ENCODE results near the gene PGRMC2. TPM values are rescaled to one million over a fixed set of nuclear protein-coding genes. Genes with fewer than 3 reads are reported as not detected.

PGRMC2 gene
- total RNA-seq, 4 donors from 2014 or later, result 50.1 to 89.7 (median 74.6) TPM

GRCh38 chr4:128307123-128307571, 19.5 kb upstream of the PGRMC2 start:
- 60 to 63% methylated on average over 1 of the region's 1 CpG for WGBS, 2 donors

GRCh38 chr4:128305942-128306341, 18.3 kb upstream of the PGRMC2 start:
- TF ChIP-seq, protein P1, sequence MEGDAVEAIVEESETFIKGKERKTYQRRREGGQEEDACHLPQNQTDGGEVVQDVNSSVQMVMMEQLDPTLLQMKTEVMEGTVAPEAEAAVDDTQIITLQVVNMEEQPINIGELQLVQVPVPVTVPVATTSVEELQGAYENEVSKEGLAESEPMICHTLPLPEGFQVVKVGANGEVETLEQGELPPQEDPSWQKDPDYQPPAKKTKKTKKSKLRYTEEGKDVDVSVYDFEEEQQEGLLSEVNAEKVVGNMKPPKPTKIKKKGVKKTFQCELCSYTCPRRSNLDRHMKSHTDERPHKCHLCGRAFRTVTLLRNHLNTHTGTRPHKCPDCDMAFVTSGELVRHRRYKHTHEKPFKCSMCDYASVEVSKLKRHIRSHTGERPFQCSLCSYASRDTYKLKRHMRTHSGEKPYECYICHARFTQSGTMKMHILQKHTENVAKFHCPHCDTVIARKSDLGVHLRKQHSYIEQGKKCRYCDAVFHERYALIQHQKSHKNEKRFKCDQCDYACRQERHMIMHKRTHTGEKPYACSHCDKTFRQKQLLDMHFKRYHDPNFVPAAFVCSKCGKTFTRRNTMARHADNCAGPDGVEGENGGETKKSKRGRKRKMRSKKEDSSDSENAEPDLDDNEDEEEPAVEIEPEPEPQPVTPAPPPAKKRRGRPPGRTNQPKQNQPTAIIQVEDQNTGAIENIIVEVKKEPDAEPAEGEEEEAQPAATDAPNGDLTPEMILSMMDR (IDR thresholded peaks at IDR 0.05), result no peak
- TF ChIP-seq POLR2A (IDR thresholded peaks at IDR 0.05), result no peak
- intact Hi-C loops (cut with DNase I; ENCODE audit: low total_unique reads), result no loop called here
- no peak for DNase-seq (ENCODE audit: low spot score in 2 of 2)
- WGBS, 2 donors, result 89 to 91% methylated on average over 2 of the region's 2 CpGs
- H3K4me3 ChIP-seq (ENCODE audit: low read depth, poor library complexity, severe bottlenecking), result no peak overlapping the region

More at GRCh38 chr4:128307123-128307571, 19.5 kb upstream of the PGRMC2 start:
- DNase-seq (ENCODE audit: low spot score in 2 of 2), result no peak
- intact Hi-C loops (cut with DNase I; ENCODE audit: low total_unique reads), result no loop called here
- TF ChIP-seq, protein P1 (IDR thresholded peaks at IDR 0.05), result no peak
- no peak for TF ChIP-seq POLR2A (IDR thresholded peaks at IDR 0.05)
- H3K4me3 ChIP-seq (ENCODE audit: low read depth, poor library complexity, severe bottlenecking), result no peak overlapping the region

GRCh38 chr4:128303986-128304385, 16.4 kb upstream of the PGRMC2 start:
- no peak for DNase-seq (ENCODE audit: low spot score in 2 of 2)
- no peak overlapping the region for H3K4me3 ChIP-seq (ENCODE audit: low read depth, poor library complexity, severe bottlenecking)
- WGBS, 2 donors, result 89 to 94% methylated on average over 4 of the region's 4 CpGs
- TF ChIP-seq, protein P1 (IDR thresholded peaks at IDR 0.05), result no peak
- no peak for TF ChIP-seq POLR2A (IDR thresholded peaks at IDR 0.05)
- intact Hi-C loops (cut with DNase I; ENCODE audit: low total_unique reads), result no loop called here

GRCh38 chr4:128303405-128303785, 15.8 kb upstream of the PGRMC2 start:
- DNase-seq (ENCODE audit: low spot score in 2 of 2), result no peak
- intact Hi-C loops (cut with DNase I; ENCODE audit: low total_unique reads), result no loop called here
- no peak overlapping the region for H3K4me3 ChIP-seq (ENCODE audit: low read depth, poor library complexity, severe bottlenecking)
- 95 to 100% methylated on average over 2 of the region's 2 CpGs for WGBS, 2 donors
- no peak for TF ChIP-seq POLR2A (IDR thresholded peaks at IDR 0.05)
- TF ChIP-seq, protein P1 (IDR thresholded peaks at IDR 0.05), result no peak

DNA sequence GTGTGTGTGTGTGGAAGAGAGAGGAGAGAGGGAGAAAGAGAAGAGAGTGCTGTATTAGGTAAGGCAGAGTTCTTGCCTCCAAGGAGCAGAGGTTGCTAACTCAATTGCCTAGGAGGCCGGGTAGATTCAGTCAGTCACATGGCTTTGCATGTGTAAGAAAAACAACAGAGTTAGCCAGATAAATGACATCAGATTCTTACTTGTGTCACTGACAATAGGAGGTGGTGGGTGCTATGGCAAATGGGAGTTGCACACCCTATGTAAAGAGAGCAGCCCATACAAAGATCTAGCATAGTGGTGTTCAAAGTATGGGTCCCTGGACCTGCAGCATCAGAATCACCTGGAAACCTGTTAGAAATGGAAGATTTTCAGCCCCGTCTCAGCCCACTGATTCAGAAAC, 14.4 kb upstream of the PGRMC2 start:
- intact Hi-C loops (cut with DNase I; ENCODE audit: low total_unique reads), result no loop called here
- no peak for TF ChIP-seq POLR2A (IDR thresholded peaks at IDR 0.05)
- TF ChIP-seq, protein P1 (IDR thresholded peaks at IDR 0.05), result no peak
- no peak overlapping the region for H3K4me3 ChIP-seq (ENCODE audit: low read depth, poor library complexity, severe bottlenecking)
- DNase-seq (ENCODE audit: low spot score in 2 of 2), result no peak
- WGBS, 2 donors, result 71 to 89% methylated on average over 2 of the region's 2 CpGs

GRCh38 chr4:128299848-128300247, 12.2 kb upstream of the PGRMC2 start:
- TF ChIP-seq POLR2A (IDR thresholded peaks at IDR 0.05), result no peak
- TF ChIP-seq, protein P1 (IDR thresholded peaks at IDR 0.05), result no peak
- no peak for DNase-seq (ENCODE audit: low spot score in 2 of 2)
- 76 to 81% methylated on average over 1 of the region's 1 CpG for WGBS, 2 donors
- no peak overlapping the region for H3K4me3 ChIP-seq (ENCODE audit: low read depth, poor library complexity, severe bottlenecking)
- intact Hi-C loops (cut with DNase I; ENCODE audit: low total_unique reads), result no loop called here
